Esophagus squamous epithelium (tissue), 5 donors: Measurements from ENCODE around the gene RSU1. TPM values are rescaled to one million over a fixed set of nuclear protein-coding genes. Genes with fewer than 3 reads are reported as not detected.

ENCODE experiments used
- DNase-seq: peaks from one replicate; lab custom pipeline; 2025; lab: John Stamatoyannopoulos, UW
- H3K27ac ChIP-seq, 4 donors: fragments of 200-600 bp; sonication (generic); one replicate each; pipeline ENCODE4 v1.5.1; 2016 to 2019; ENCODE audit warnings: mild to moderate bottlenecking in 1 of 4
- H3K27me3 ChIP-seq, 4 donors: fragments of 200-600 bp; sonication (generic); 1 replicate in 3 of 4; 2 replicates in 1 of 4; pipeline versions ENCODE4 v1.5.1 to v1.6.0; 2017 to 2021; ENCODE audit warnings: antibody characterized with exemption in 1 of 4
- H3K36me3 ChIP-seq, 3 donors: fragments of 200-600 bp; sonication (generic); one replicate each; pipeline ENCODE4 v1.5.1; 2016 to 2019
- H3K4me1 ChIP-seq, 3 donors: fragments of 200-600 bp; sonication (generic); one replicate each; pipeline ENCODE4 v1.5.1; 2017 to 2019
- H3K4me3 ChIP-seq, 4 donors: fragments of 200-600 bp; sonication (generic); 1 replicate in 3 of 4; 2 replicates in 1 of 4; pipeline ENCODE4 v1.5.1; 2016 to 2019; ENCODE audit warnings: mild to moderate bottlenecking in 2 of 4, moderate library complexity in 1 of 4
- H3K9me3 ChIP-seq, 3 donors: fragments of 200-600 bp; sonication (generic); one replicate each; pipeline ENCODE4 v1.5.1; 2016 to 2019
- POLR2A ChIP-seq, 4 donors: fragments of 450-650 bp; IDR thresholded peaks; one replicate each; pipeline ENCODE4 v1.6.1; 2017; ENCODE audit warnings: antibody characterized with exemption in 4 of 4, mild to moderate bottlenecking in 4 of 4, moderate library complexity in 3 of 4
- WGBS, 2 donors: methylation state at CpG; one replicate each; pipeline ENCODE4 v1.1.5; 2018; 5-methylcytosine and 5-hydroxymethylcytosine counted together
- intact Hi-C: fragments of 100-400 bp; cut with DNase I; formaldehyde crosslinking; loops from one replicate; pipeline ENCODE4 v1.15.0; 2022
- total RNA-seq, 4 donors: library from RNA; depleted of rRNA; stranded (reverse); fragments of >200 nt; gene quantifications; one replicate each; pipeline ENCODE4 v1.1.0, GENCODE V29; 2016
- TF ChIP-seq, protein P1 (sequence below), 6 experiments: fragments of 450-650 bp in 4 of 6; fragments of 200-600 bp in 2 of 6; sonication (generic) in 2 of 6; IDR thresholded peaks; one replicate each; pipeline ENCODE4 v1.5.1; 2016 to 2019; ENCODE audit warnings: antibody characterized with exemption in 6 of 6, mild to moderate bottlenecking in 4 of 6, moderate library complexity in 4 of 6
- donor health status: DM: yes; HTN: yes; CAD: no.

Gene RSU1
- total RNA-seq, 4 donors from 2014 or later, result 43.5 to 61.5 (median 51.3) TPM

DNA sequence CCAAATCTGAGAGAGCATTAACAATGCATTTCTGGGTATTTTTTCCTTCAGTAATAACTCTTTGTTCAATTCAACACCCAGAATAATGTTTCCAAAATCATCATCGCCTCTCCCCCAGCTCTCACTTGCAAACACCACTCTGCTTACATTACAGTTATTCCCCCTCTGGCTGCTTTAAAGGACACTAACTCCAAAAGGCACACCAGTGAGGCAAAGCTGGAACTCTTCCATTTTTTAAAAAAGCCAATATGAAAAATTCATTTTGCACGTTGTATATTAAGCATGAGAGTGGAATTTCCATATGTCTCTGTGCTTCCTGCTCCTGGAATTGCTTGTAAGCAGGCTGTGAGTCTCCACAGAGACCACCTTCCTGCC is 204.3 kb downstream of the RSU1 start:
- Histone ChIP-seq H3K9me3 (peaks cover 0 to 22% (median 3%) of the 10 kb centered on the region in 3 donors), H3K4me3 (no peak overlapping the region), H3K36me3 (no peaks in the 10 kb centered on the region), H3K27me3 (no peaks in the 10 kb centered on the region), H3K4me1 (no peaks in the 10 kb centered on the region), H3K27ac (no peak overlapping the region)
- WGBS, 2 donors, result 75 to 96% methylated on average over 2 of the region's 2 CpGs
- no peak for DNase-seq
- TF ChIP-seq, protein P1, sequence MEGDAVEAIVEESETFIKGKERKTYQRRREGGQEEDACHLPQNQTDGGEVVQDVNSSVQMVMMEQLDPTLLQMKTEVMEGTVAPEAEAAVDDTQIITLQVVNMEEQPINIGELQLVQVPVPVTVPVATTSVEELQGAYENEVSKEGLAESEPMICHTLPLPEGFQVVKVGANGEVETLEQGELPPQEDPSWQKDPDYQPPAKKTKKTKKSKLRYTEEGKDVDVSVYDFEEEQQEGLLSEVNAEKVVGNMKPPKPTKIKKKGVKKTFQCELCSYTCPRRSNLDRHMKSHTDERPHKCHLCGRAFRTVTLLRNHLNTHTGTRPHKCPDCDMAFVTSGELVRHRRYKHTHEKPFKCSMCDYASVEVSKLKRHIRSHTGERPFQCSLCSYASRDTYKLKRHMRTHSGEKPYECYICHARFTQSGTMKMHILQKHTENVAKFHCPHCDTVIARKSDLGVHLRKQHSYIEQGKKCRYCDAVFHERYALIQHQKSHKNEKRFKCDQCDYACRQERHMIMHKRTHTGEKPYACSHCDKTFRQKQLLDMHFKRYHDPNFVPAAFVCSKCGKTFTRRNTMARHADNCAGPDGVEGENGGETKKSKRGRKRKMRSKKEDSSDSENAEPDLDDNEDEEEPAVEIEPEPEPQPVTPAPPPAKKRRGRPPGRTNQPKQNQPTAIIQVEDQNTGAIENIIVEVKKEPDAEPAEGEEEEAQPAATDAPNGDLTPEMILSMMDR (IDR thresholded peaks at IDR 0.05), result no peak
- TF ChIP-seq POLR2A (IDR thresholded peaks at IDR 0.05), result no peak
- intact Hi-C loops, result no loop called here

DNA sequence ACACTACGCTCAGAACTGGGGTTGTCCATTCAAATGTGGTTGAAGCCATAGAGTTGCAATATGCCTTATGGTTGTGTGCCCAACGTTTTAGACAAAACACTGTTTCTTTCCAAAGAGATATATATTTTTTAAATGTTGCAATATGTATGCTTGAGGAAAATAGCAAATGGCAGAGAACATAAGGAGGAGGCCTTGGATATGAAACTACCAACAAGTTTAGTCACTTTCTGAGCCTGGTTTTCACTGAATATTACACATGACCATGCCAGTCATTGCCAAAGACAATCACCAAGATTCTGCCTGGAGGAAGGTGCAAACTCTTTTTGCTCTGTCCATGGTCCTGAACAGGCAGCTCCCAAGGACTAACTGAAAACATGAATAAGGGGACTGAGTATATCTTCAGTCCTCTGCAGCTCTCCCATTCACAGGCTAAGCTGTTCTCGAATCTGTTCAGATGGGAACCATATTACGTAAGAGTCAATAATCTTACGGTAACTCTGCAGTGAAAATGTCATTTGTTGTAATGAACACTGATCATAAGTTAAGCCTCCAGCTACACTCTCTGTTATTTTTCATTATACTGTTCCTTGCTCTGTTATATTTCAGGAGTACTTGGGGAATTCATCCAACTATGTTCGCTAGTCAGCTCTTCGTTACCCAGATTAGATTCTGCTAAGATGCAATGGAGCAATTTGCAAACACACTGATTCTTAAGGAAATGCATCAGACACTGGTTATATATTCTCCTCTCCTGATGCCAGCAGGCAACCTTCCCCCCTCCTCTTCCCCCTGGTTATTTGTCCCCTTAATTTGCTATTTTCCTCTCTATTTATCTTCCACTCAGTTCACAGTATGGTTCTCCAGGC is 204.9 kb downstream of the RSU1 start:
- Histone ChIP-seq H3K4me1 (no peaks in the 10 kb centered on the region), H3K36me3 (no peaks in the 10 kb centered on the region), H3K4me3 (no peak overlapping the region), H3K27ac (no peak overlapping the region), H3K27me3 (no peaks in the 10 kb centered on the region), H3K9me3 (peaks cover 0 to 16% (median 3%) of the 10 kb centered on the region in 3 donors)
- no peak for DNase-seq
- intact Hi-C loops, result no loop called here
- WGBS, 2 donors, result 79 to 82% methylated on average over 7 of the region's 7 CpGs
- TF ChIP-seq, protein P1 (IDR thresholded peaks at IDR 0.05), result no peak
- TF ChIP-seq POLR2A (IDR thresholded peaks at IDR 0.05), result no peak

DNA sequence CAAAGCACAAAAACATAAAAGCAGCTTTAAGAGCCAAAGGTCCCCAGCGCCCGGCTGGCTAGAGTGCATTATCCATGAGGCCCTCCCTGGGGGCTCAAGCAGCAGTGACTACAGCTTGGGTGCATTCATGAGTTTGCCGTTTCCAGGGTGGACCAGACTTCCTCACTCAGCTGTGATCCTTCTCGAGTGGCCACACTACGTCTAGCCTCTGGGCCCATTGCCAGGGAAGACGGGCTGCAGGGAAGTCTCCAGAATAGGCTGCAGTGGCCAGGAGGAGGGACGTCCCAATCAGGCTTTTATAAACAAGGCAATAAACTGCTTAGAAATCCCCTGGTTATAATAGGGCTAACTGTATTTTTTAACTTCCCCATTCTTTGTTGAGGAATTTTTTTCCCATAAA is 206.2 kb downstream of the RSU1 start:
- Histone ChIP-seq H3K4me3 (no peak overlapping the region), H3K27me3 (no peaks in the 10 kb centered on the region), H3K4me1 (no peaks in the 10 kb centered on the region), H3K36me3 (no peaks in the 10 kb centered on the region), H3K27ac (no peak overlapping the region), H3K9me3 (peaks cover 0 to 4% (median 3%) of the 10 kb centered on the region in 3 donors)
- TF ChIP-seq, protein P1 (IDR thresholded peaks at IDR 0.05), result no peak
- TF ChIP-seq POLR2A (IDR thresholded peaks at IDR 0.05), result no peak
- intact Hi-C loops, result no loop called here
- 40 to 82% methylated on average over 5 to 7 of the region's 7 CpGs for WGBS, 2 donors
- DNase-seq, result no peak

DNA sequence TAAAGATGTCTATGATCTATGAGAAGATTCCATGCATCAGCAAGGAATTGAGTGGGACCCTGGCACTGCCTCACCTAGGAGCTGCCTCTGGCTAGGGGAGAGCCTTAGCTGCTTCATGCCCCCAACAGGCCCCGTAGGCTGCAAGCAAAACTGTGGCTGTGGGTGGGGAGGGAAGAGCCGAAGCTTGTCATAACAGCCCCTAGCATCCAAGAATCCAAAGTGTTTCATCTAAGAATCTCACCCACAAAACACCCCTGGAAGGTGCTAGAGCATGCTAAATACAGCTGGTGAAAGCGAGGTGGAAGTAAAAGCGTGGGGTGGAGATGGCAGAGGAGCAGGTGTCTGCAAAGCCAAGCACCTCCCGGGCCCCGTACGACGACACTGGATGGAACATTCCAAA is 208.0 kb downstream of the RSU1 start:
- Histone ChIP-seq H3K27me3 (no peaks in the 10 kb centered on the region), H3K4me3 (no peak overlapping the region), H3K36me3 (no peaks in the 10 kb centered on the region), H3K27ac (no peak overlapping the region), H3K9me3 (no peaks in the 10 kb centered on the region), H3K4me1 (no peaks in the 10 kb centered on the region)
- no peak for DNase-seq
- intact Hi-C loops, result no loop called here
- 85 to 89% methylated on average over 8 of the region's 8 CpGs for WGBS, 2 donors
- no peak for TF ChIP-seq POLR2A (IDR thresholded peaks at IDR 0.05)
- TF ChIP-seq, protein P1 (IDR thresholded peaks at IDR 0.05), result no peak

DNA sequence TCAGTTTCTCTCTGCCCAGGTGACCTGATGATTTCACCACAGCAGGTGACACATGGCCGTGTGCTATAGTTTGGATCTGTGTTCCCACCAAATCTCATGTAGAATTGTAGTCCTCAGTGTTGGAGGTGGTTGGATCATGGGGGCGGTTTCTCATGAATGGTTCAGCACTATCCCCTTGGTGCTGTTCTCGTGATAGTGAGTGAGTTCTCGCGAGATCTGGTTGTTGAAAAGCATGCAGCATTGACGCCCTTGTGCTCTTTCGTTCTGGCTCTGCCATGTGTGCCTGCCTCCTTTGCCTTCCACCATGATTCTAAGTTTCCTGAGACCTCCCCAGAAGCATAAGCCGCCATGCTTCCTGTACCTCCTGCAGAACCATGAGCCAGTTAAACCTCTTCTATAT is 210.3 kb downstream of the RSU1 start:
- Histone ChIP-seq H3K4me3 (no peak overlapping the region), H3K27me3 (no peaks in the 10 kb centered on the region), H3K4me1 (no peaks in the 10 kb centered on the region), H3K36me3 (no peaks in the 10 kb centered on the region), H3K9me3 (no peaks in the 10 kb centered on the region), H3K27ac (no peak overlapping the region)
- WGBS, 2 donors, result 92 to 96% methylated on average over 8 of the region's 8 CpGs
- no peak for TF ChIP-seq POLR2A (IDR thresholded peaks at IDR 0.05)
- TF ChIP-seq, protein P1 (IDR thresholded peaks at IDR 0.05), result no peak
- DNase-seq, result no peak
- intact Hi-C loops, result no loop called here
